ENCODE data around the gene ARHGAP33.
A peak's percentile ranks its signal among the peaks of the same experiment; 100 is the strongest.

ARHGAP33 gene, protein sequence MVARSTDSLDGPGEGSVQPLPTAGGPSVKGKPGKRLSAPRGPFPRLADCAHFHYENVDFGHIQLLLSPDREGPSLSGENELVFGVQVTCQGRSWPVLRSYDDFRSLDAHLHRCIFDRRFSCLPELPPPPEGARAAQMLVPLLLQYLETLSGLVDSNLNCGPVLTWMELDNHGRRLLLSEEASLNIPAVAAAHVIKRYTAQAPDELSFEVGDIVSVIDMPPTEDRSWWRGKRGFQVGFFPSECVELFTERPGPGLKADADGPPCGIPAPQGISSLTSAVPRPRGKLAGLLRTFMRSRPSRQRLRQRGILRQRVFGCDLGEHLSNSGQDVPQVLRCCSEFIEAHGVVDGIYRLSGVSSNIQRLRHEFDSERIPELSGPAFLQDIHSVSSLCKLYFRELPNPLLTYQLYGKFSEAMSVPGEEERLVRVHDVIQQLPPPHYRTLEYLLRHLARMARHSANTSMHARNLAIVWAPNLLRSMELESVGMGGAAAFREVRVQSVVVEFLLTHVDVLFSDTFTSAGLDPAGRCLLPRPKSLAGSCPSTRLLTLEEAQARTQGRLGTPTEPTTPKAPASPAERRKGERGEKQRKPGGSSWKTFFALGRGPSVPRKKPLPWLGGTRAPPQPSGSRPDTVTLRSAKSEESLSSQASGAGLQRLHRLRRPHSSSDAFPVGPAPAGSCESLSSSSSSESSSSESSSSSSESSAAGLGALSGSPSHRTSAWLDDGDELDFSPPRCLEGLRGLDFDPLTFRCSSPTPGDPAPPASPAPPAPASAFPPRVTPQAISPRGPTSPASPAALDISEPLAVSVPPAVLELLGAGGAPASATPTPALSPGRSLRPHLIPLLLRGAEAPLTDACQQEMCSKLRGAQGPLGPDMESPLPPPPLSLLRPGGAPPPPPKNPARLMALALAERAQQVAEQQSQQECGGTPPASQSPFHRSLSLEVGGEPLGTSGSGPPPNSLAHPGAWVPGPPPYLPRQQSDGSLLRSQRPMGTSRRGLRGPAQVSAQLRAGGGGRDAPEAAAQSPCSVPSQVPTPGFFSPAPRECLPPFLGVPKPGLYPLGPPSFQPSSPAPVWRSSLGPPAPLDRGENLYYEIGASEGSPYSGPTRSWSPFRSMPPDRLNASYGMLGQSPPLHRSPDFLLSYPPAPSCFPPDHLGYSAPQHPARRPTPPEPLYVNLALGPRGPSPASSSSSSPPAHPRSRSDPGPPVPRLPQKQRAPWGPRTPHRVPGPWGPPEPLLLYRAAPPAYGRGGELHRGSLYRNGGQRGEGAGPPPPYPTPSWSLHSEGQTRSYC

DNA sequence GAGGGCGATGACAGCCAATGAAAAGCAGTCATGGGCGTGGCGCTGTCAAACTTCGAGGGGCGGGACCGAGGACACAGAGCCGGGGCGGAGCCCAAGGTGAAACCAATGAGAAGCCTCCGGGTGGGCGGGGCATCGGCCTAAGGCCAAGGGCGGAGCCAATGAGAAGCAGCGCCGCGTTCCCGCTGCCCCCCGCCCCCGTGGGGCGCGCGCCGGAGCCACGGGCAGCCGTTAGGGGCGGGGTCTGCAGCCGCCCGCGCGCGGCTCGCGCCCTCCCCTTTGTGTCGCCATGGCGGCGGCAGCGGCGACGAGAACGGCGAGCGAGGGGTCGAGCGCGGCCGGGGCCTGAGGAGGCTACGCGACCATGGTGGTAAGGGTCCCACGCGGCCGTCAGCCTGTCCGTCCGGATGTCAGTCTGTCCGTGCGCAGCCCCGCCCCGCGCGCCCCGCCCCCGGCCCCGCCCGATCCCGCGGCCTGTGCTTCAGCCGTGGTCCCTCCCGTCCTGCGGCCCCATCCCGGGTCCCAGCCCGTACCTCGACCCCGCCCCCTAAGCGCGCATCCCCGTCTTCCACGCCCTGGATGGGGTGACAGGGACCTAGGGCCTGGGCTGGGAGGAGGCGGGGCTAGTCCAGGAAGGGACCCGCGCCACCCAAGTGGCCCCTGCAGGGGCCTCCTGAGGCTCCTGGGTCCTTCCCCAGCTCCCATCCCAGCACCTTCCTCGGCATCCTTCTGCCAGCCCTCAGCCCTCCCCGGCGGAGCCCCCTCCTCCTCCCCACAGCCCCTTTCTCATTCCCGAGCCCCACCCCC, at the start of gene ARHGAP33:
TSS of gene ARHGAP33 (plus strand) at position 267 of the 804 bp plus-strand sequence. CDS start at position 362, 95 bp downstream.
- Histone ChIP-seq H3K27me3 (ENCODE audit: insufficient read depth, low read length) (peaks cover 40% of the 10 kb centered on the region), H3K9me3 (ENCODE audit: insufficient read depth, low read depth, low read length) (no peaks in the 10 kb centered on the region), H3K27ac (ENCODE audit: low read length) (no peak within 1 kb of the TSS), H3K4me3 (ENCODE audit: low read length) (peak within 1 kb of the TSS; percentile 67), H3K4me1 (ENCODE audit: insufficient read depth, low read length) (peaks cover 8% of the 10 kb centered on the region; the same call in 1 of the 2 replicates), H3K36me3 (ENCODE audit: insufficient read depth, low read depth, low read length) (no peaks in the 10 kb centered on the region), H3K9ac (ENCODE audit: low read depth, low read length) (peak within 1 kb of the TSS; percentile 16; the same call in 1 of the 2 replicates)

DNA sequence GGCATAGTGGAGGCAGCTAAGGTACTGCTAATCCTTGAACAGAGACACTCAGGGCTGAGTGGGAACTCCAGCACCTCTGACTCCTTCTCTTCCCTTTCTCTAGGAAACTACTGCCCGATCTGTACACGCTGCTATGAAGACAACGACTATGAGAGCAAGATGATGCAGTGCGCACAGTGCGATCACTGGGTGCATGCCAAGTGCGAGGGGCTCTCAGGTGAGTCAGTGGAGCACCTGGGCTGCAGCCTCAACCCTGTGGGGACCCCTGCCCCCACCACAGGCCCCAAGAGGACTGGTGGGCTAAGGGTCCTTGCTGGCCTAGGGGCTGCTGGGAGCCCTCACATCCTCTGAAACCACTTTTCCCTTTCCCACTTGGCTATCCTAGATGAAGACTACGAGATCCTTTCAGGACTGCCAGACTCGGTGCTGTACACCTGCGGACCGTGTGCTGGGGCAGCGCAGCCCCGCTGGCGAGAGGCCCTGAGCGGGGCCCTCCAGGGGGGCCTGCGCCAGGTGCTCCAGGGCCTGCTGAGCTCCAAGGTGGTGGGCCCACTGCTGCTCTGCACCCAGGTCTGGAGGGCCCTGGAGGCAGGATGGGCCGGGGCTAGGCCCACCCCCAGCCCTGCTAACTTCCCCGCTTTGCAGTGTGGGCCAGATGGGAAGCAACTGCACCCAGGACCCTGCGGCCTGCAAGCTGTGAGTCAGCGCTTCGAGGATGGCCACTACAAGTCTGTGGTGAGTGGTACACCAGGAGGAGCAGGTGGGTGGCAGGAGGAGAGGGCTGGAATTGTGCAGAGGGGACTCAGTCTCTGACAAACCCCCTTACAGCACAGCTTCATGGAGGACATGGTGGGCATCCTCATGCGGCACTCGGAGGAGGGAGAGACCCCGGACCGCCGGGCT, 48.1 kb upstream of the ARHGAP33 start:
- Histone ChIP-seq H3K9ac (ENCODE audit: low read depth, low read length) (no peak overlapping the region), H3K27me3 (ENCODE audit: insufficient read depth, low read length) (no peaks in the 10 kb centered on the region), H3K36me3 (ENCODE audit: insufficient read depth, low read depth, low read length) (peaks cover 99% of the 10 kb centered on the region), H3K4me1 (ENCODE audit: insufficient read depth, low read length) (no peaks in the 10 kb centered on the region), H3K9me3 (ENCODE audit: insufficient read depth, low read depth, low read length) (no peaks in the 10 kb centered on the region), H3K27ac (ENCODE audit: low read length) (no peak overlapping the region), H3K4me3 (ENCODE audit: low read length) (no peak overlapping the region)

DNA sequence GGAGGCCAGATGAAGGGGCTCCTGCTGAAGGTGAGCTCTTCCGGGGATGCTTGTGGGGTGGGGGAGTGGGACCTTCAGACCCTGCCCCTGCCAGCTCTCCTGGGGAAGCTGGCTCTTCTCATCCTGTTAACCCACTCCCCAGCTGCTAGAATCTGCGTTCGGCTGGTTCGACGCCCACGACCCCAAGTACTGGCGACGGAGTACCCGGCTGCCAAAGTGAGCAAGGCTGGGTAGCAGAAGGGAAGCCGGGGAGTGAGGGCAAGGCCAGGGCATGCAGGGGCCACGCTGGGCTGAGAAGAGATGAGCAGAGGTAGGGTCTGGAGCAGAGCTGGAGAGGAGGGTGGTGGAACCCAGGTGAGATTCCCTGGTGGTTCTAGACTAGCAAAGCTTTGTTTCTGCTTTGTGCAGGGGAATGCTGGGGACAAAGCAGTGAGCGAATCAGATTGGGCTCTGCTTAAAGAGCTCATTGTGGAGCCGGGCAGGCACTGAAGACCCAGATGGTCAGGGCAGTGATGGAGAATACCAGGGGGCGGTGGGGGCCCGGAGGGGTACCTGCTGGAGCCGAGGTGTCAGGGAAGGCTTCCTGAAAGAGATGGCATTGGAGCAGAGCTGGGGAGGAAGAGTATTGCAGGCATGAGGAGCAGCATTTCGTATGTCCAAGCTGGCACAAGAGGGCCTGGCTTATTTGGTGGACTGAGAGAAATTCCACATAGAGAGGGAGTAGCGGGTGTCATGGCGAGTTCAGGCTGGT, 47.2 kb upstream of the ARHGAP33 start:
- Histone ChIP-seq H3K27ac (ENCODE audit: low read length) (no peak overlapping the region), H3K4me3 (ENCODE audit: low read length) (no peak overlapping the region), H3K27me3 (ENCODE audit: insufficient read depth, low read length) (no peaks in the 10 kb centered on the region), H3K9me3 (ENCODE audit: insufficient read depth, low read depth, low read length) (no peaks in the 10 kb centered on the region), H3K4me1 (ENCODE audit: insufficient read depth, low read length) (no peaks in the 10 kb centered on the region), H3K9ac (ENCODE audit: low read depth, low read length) (no peak overlapping the region), H3K36me3 (ENCODE audit: insufficient read depth, low read depth, low read length) (peaks cover 91% of the 10 kb centered on the region)

DNA sequence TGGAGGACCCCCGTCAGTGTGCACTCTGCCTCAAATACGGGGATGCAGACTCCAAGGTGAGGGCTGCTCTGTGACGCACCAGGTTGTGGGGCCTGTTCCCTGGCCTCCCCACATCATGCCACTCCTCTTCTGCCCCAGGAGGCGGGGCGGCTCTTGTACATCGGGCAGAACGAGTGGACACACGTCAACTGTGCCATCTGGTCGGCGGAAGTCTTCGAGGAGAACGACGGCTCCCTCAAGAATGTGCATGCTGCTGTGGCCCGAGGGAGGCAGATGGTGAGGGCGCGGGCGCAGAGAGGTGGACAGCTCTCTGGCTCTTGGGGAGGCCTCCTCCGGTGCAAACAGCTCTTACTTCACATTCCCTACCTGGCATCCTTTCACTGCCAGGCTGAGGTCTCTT, 46.3 kb upstream of the ARHGAP33 start:
- Histone ChIP-seq H3K4me1 (ENCODE audit: insufficient read depth, low read length) (no peaks in the 10 kb centered on the region), H3K36me3 (ENCODE audit: insufficient read depth, low read depth, low read length) (peaks cover 89% of the 10 kb centered on the region)

DNA sequence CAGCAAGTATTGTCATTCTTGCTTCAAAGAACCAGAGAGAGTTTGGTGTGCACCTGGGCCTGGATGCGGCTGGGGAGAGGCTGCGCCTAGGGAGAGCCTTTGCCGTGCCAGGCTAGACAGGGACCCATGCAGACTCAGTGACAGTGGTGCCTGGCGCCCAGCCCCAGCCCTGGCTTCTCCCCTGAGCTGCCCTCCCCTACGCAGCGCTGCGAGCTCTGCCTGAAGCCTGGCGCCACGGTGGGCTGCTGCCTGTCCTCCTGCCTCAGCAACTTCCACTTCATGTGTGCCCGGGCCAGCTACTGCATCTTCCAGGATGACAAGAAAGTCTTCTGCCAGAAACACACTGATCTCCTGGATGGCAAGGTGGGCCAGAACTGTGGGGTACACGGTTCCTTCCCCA, 45.6 kb upstream of the ARHGAP33 start:
- Histone ChIP-seq H3K27me3 (ENCODE audit: insufficient read depth, low read length) (no peaks in the 10 kb centered on the region), H3K27ac (ENCODE audit: low read length) (no peak overlapping the region), H3K4me3 (ENCODE audit: low read length) (no peak overlapping the region), H3K9ac (ENCODE audit: low read depth, low read length) (no peak overlapping the region), H3K9me3 (ENCODE audit: insufficient read depth, low read depth, low read length) (no peaks in the 10 kb centered on the region), H3K36me3 (ENCODE audit: insufficient read depth, low read depth, low read length) (peaks cover 89% of the 10 kb centered on the region), H3K4me1 (ENCODE audit: insufficient read depth, low read length) (no peaks in the 10 kb centered on the region)

More for the DNA sequence above, 46.3 kb upstream of the ARHGAP33 start:
- Histone ChIP-seq H3K27ac (ENCODE audit: low read length) (no peak overlapping the region), H3K4me3 (ENCODE audit: low read length) (no peak overlapping the region), H3K9ac (ENCODE audit: low read depth, low read length) (no peak overlapping the region), H3K9me3 (ENCODE audit: insufficient read depth, low read depth, low read length) (no peaks in the 10 kb centered on the region), H3K27me3 (ENCODE audit: insufficient read depth, low read length) (no peaks in the 10 kb centered on the region)

DNA sequence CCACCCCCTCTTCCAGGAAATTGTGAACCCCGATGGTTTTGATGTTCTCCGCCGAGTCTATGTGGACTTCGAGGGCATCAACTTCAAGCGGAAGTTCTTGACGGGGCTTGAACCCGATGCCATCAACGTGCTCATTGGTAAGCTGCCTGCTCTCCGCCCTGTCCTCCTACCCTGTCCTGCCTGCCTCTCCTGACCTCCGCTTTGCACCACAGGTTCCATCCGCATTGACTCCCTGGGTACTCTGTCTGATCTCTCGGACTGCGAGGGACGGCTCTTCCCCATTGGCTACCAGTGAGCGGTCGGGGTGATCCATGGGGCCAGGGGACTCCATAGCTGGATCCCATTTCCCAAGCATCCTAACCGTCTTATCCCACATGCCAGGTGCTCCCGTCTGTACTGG, 45.0 kb upstream of the ARHGAP33 start:
- Histone ChIP-seq H3K4me3 (ENCODE audit: low read length) (no peak overlapping the region), H3K36me3 (ENCODE audit: insufficient read depth, low read depth, low read length) (peaks cover 87% of the 10 kb centered on the region), H3K4me1 (ENCODE audit: insufficient read depth, low read length) (no peaks in the 10 kb centered on the region)

DNA sequence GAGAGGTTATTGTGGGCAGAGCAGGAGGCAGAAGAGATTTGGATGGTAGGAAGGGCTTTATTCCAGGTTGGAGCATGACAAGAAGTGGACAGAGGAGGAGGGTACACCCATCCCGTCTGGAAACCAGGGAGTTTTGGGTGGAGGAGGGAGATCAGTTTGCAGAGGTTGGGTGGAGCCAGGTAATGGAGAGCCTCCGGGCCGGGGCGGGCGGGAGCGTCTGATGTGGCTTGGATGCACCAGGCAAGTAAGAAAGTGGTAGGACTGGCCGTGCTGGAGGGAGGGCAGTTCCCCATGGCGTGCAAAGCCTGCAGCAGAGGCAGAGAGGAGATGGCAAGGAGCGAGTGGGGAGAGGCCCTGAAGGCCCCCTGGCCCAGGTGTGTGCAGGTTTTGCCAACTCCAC, 44.0 kb upstream of the ARHGAP33 start:
- H3K9ac ChIP-seq (ENCODE audit: low read depth, low read length), result no peak overlapping the region
- H3K4me1 ChIP-seq (ENCODE audit: insufficient read depth, low read length), result no peaks in the 10 kb centered on the region
- no peaks in the 10 kb centered on the region for H3K9me3 ChIP-seq (ENCODE audit: insufficient read depth, low read depth, low read length)
- H3K27ac ChIP-seq (ENCODE audit: low read length), result no peak overlapping the region
- H3K36me3 ChIP-seq (ENCODE audit: insufficient read depth, low read depth, low read length), result peaks cover 85% of the 10 kb centered on the region
- no peak overlapping the region for H3K4me3 ChIP-seq (ENCODE audit: low read length)
- H3K27me3 ChIP-seq (ENCODE audit: insufficient read depth, low read length), result no peaks in the 10 kb centered on the region

More for the DNA sequence above, 45.0 kb upstream of the ARHGAP33 start:
- no peaks in the 10 kb centered on the region for H3K27me3 ChIP-seq (ENCODE audit: insufficient read depth, low read length)
- H3K27ac ChIP-seq (ENCODE audit: low read length), result no peak overlapping the region
- H3K9ac ChIP-seq (ENCODE audit: low read depth, low read length), result no peak overlapping the region
- H3K9me3 ChIP-seq (ENCODE audit: insufficient read depth, low read depth, low read length), result no peaks in the 10 kb centered on the region

DNA sequence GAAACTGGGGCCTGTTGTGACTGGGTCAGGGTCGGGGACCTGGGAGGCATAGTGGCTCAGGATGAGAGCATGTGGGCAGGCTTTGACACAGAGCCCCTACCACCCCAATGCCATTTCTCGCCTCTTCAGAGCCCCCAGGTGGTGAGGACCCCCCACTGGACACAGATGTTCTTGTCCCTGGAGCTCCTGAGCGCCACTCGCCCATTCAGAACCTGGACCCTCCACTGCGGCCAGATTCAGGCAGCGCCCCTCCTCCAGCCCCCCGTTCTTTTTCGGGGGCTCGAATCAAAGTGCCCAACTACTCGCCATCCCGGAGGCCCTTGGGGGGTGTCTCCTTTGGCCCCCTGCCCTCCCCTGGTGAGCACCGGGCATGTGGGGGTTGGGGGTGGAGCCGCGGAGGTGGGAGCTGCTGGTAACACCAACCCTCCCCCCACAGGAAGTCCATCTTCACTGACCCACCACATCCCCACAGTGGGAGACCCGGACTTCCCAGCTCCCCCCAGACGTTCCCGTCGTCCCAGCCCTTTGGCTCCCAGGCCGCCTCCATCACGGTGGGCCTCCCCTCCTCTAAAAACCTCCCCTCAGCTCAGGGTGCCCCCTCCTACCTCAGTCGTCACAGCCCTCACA, 43.5 kb upstream of the ARHGAP33 start:
- no peak overlapping the region for H3K27ac ChIP-seq (ENCODE audit: low read length)
- H3K9ac ChIP-seq (ENCODE audit: low read depth, low read length), result no peak overlapping the region
- H3K27me3 ChIP-seq (ENCODE audit: insufficient read depth, low read length), result no peaks in the 10 kb centered on the region
- no peaks in the 10 kb centered on the region for H3K4me1 ChIP-seq (ENCODE audit: insufficient read depth, low read length)
- no peaks in the 10 kb centered on the region for H3K9me3 ChIP-seq (ENCODE audit: insufficient read depth, low read depth, low read length)
- no peak overlapping the region for H3K4me3 ChIP-seq (ENCODE audit: low read length)
- peaks cover 87% of the 10 kb centered on the region for H3K36me3 ChIP-seq (ENCODE audit: insufficient read depth, low read depth, low read length)

DNA sequence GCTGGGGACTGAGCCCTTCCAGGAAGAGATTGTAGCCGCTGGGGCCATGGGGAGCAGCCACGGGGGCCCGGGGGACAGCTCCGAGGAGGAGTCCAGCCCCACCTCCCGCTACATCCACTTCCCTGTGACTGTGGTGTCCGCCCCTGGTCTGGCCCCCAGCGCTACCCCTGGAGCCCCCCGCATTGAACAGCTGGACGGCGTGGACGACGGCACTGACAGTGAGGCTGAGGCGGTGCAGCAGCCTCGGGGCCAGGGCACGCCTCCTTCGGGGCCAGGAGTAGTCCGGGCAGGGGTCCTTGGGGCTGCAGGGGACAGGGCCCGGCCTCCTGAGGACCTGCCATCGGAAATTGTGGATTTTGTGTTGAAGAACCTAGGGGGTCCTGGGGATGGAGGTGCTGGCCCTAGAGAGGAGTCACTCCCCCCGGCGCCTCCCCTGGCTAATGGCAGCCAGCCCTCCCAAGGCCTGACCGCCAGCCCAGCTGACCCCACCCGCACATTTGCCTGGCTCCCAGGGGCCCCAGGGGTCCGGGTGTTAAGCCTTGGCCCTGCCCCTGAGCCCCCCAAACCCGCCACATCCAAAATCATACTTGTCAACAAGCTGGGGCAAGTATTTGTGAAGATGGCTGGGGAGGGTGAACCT, 42.7 kb upstream of the ARHGAP33 start:
- Histone ChIP-seq H3K9me3 (ENCODE audit: insufficient read depth, low read depth, low read length) (no peaks in the 10 kb centered on the region), H3K27ac (ENCODE audit: low read length) (no peak overlapping the region), H3K4me1 (ENCODE audit: insufficient read depth, low read length) (no peaks in the 10 kb centered on the region), H3K36me3 (ENCODE audit: insufficient read depth, low read depth, low read length) (peaks cover 86% of the 10 kb centered on the region), H3K27me3 (ENCODE audit: insufficient read depth, low read length) (no peaks in the 10 kb centered on the region), H3K9ac (ENCODE audit: low read depth, low read length) (no peak overlapping the region), H3K4me3 (ENCODE audit: low read length) (no peak overlapping the region)
